K562 (cell line): ENCODE measurements around the gene TENM3. TPM values are rescaled to one million over a fixed set of nuclear protein-coding genes. Genes with fewer than 3 reads are reported as not detected.

ENCODE experiments used
- ATAC-seq: fragments of 200-7000 bp; cut with Tn5 transposase; 3 replicates; pipeline ENCODE4 v1.9.1; 2020; ENCODE audit warnings: moderate library complexity
- BruUV-seq: library from RNA; stranded (reverse); fragments of 400-500 nt; replicated peaks from 2 replicates; lab custom pipeline; 2021; lab: Mats Ljungman, UMichigan
- CTCF ChIA-PET: fragments of 300-600 bp; formaldehyde crosslinking; extraction: SDS; loops from one replicate; lab custom pipeline; 2021; ENCODE audit warnings: low intra/inter-chr PET ratio; lab: Yijun Ruan, JAX
- POLR2A ChIA-PET: fragments of 300-600, 350-650 bp; sonication (Branson Sonifier 250); formaldehyde crosslinking; extraction: SDS; loops from one replicate; lab custom pipeline; 2021; ENCODE audit warnings: antibody characterized with exemption, inconsistent platforms; lab: Yijun Ruan, JAX
- DNase-seq, 4 experiments: peaks; one replicate each; pipeline versions ENCODE4 v3.0.0 to v3.0.0-alpha.2; 2011 to 2018; ENCODE audit warnings: low spot score in 3 of 4, mixed read lengths in 3 of 4; ENCODE audit errors: extremely low read depth in 1 of 4
- FAIRE-seq: peaks from 2 replicates; lab custom pipeline; 2011; peaks lifted over from hg19 to GRCh38; lab: Jason Lieb, UNC
- H2AFZ ChIP-seq: 2 replicates; pipeline ENCODE4 v1.6.0; 2011; ENCODE audit warnings: low read depth, low read length, control low read depth, inconsistent platforms
- H3K27ac ChIP-seq: fragments of 200-600 bp; 3 replicates; pipeline ENCODE4 v1.8.0; 2011; ENCODE audit warnings: low read depth, mild to moderate bottlenecking, control low read depth, inconsistent platforms, low read length, moderate library complexity, mixed read lengths; ENCODE audit errors: extremely low read depth
- H3K27me3 ChIP-seq, 2 experiments: fragments of 300-600 bp in 1 of 2; 2 replicates in 1 of 2; 3 replicates in 1 of 2; pipeline versions ENCODE4 v1.6.0 to v1.8.0; 2011; ENCODE audit warnings: inconsistent platforms in 2 of 2, low read length in 2 of 2, mild to moderate bottlenecking in 1 of 2, mixed read lengths in 1 of 2, moderate library complexity in 1 of 2; ENCODE audit not compliant: control insufficient read depth in 2 of 2, insufficient read depth in 2 of 2
- H3K36me3 ChIP-seq: fragments of 300-600 bp; 3 replicates; pipeline ENCODE4 v1.8.0; 2011; ENCODE audit warnings: mild to moderate bottlenecking, low read length, inconsistent platforms; ENCODE audit not compliant: control insufficient read depth, insufficient read depth
- H3K4me1 ChIP-seq, 2 experiments: fragments of 200-600 bp in 1 of 2; replicated peaks in 1 of 2; 2 replicates in 1 of 2; 3 replicates in 1 of 2; pipeline versions ENCODE4 v1.5.1 to v1.8.0; 2011; ENCODE audit warnings: inconsistent platforms in 2 of 2, low read length in 2 of 2, mild to moderate bottlenecking in 1 of 2, mixed read lengths in 1 of 2, moderate library complexity in 1 of 2; ENCODE audit not compliant: control insufficient read depth in 2 of 2, insufficient read depth in 2 of 2
- H3K4me2 ChIP-seq: 2 replicates; pipeline ENCODE4 v1.6.1; 2011; ENCODE audit warnings: low read length, control low read depth, inconsistent platforms, mixed read lengths; ENCODE audit not compliant: insufficient read depth
- H3K4me3 ChIP-seq: fragments of 200-600 bp; sonication (generic), shearing (Covaris generic); 2 replicates; pipeline ENCODE4 v1.5.1; 2016; ENCODE audit warnings: control low read depth, inconsistent platforms
- H3K79me2 ChIP-seq: fragments of 200-600 bp; 3 replicates; pipeline ENCODE4 v1.8.0; 2011; ENCODE audit warnings: low read length, inconsistent platforms; ENCODE audit not compliant: control insufficient read depth, insufficient read depth
- H3K9ac ChIP-seq, 2 experiments: 2 replicates each; pipeline versions ENCODE4 v1.6.0 to v1.6.1; 2011; ENCODE audit warnings: low read depth in 2 of 2, low read length in 2 of 2, control low read depth in 1 of 2, inconsistent platforms in 1 of 2, mild to moderate bottlenecking in 1 of 2, mixed read lengths in 1 of 2; ENCODE audit not compliant: insufficient read depth in 1 of 2
- H3K9me1 ChIP-seq: one replicate; pipeline ENCODE4 v1.6.0; 2011; ENCODE audit warnings: inconsistent platforms, mild to moderate bottlenecking, low read length, moderate library complexity; ENCODE audit not compliant: control insufficient read depth, insufficient read depth
- H3K9me3 ChIP-seq: replicated peaks from 2 replicates; pipeline ENCODE4 v1.5.1; 2011; ENCODE audit warnings: low read depth, low read length, inconsistent platforms; ENCODE audit not compliant: control insufficient read depth, insufficient read depth
- H4K20me1 ChIP-seq: replicated peaks from 2 replicates; pipeline ENCODE4 v1.6.1; 2011; ENCODE audit warnings: low read length, inconsistent platforms, mixed read lengths; ENCODE audit not compliant: control insufficient read depth, insufficient read depth
- ARID3B ChIP-seq: fragments of 250-450 bp; sonication (Bioruptor Pico); IDR thresholded peaks from 2 replicates; pipeline ENCODE4 v1.4.0; 2020; ENCODE audit warnings: borderline replicate concordance
- GTF2E2 ChIP-seq: fragments of 200-800 bp; sonication (Bioruptor generic); IDR thresholded peaks from 2 replicates; pipeline ENCODE4 v1.6.1; 2016; ENCODE audit warnings: missing genetic modification characterization, missing compliant biosample characterization
- HMG20A ChIP-seq: fragments of 450-650 bp; formaldehyde crosslinking; conservative IDR thresholded peaks from 2 replicates; pipeline ENCODE4 v1.4.0; 2020; ENCODE audit warnings: mild to moderate bottlenecking, mixed read lengths
- KLF16 ChIP-seq: IDR thresholded peaks from 2 replicates; pipeline ENCODE4 v1.6.1; 2016; ENCODE audit warnings: antibody characterized with exemption
- NR0B1 ChIP-seq: fragments of 450-650 bp; IDR thresholded peaks from one replicate; pipeline ENCODE4 v1.6.1; 2018; ENCODE audit warnings: mild to moderate bottlenecking, moderate library complexity; ENCODE audit not compliant: partially characterized antibody
- ZBTB49 ChIP-seq: sonication (generic); formaldehyde crosslinking; IDR thresholded peaks from 2 replicates; pipeline ENCODE4 v1.8.0; 2022; ENCODE audit warnings: missing genetic modification reagents, mild to moderate bottlenecking, borderline replicate concordance
- ZC3H8 ChIP-seq: fragments of 450-650 bp; IDR thresholded peaks from 2 replicates; pipeline ENCODE4 v1.6.1; 2017
- ZNF217 ChIP-seq: sonication (generic); formaldehyde crosslinking; IDR thresholded peaks from 2 replicates; pipeline ENCODE4 v1.8.0; 2022; ENCODE audit warnings: mild to moderate bottlenecking, missing genetic modification reagents
- ZNF347 ChIP-seq: fragments of 450-650 bp; formaldehyde crosslinking; IDR thresholded peaks from 2 replicates; pipeline ENCODE4 v1.4.0; 2020; ENCODE audit warnings: low read depth, mild to moderate bottlenecking, moderate library complexity
- ZNF644 ChIP-seq: fragments of 200-800 bp; sonication (Bioruptor generic); IDR thresholded peaks from 2 replicates; pipeline ENCODE4 v1.6.1; 2016; ENCODE audit warnings: low read depth, missing genetic modification characterization, missing compliant biosample characterization
- WGBS: fragments of 100-300 bp; shearing (Covaris generic); methylation state at CpG from one replicate; pipeline ENCODE4 v1.1.6; 2016; ENCODE audit warnings: low coverage, mixed read lengths; ENCODE audit not compliant: insufficient coverage; ENCODE audit errors: missing lambda C conversion rate; 5-methylcytosine and 5-hydroxymethylcytosine counted together
- in situ Hi-C: fragments of 300-500 bp; cut with MboI; formaldehyde crosslinking; loops from 4 replicates; pipeline ENCODE4 v1.15.0; 2018; ENCODE audit warnings: inconsistent platforms, mixed read lengths
- intact Hi-C: fragments of 100-400 bp; cut with micrococcal nuclease; formaldehyde crosslinking; loops from 2 replicates; pipeline ENCODE4 v1.14.2; 2022
- polyA plus RNA-seq, 8 experiments: library from polyadenylated mRNA; depleted of rRNA in 4 of 8; stranded (reverse) in 5 of 8; unstranded in 3 of 8; fragments of >200 nt; fragmentation: Nextera tagmentation in 2 of 8; fragmentation: Illumina TruSeq in 1 of 8; extraction: Ambion mirVana in 2 of 8; extraction: Trizol in 1 of 8; gene quantifications; 2 replicates each; pipeline versions ENCODE4 v1.2.1 to v1.2.3, GENCODE V29; 2011 to 2014; ENCODE audit warnings: inconsistent platforms in 1 of 8, missing spikeins in 1 of 8
- total RNA-seq, 7 experiments: library from RNA; depleted of rRNA in 6 of 7; stranded (reverse); fragments of >200 nt in 6 of 7; fragmentation: Illumina TruSeq in 2 of 7; extraction: Trizol in 2 of 7; gene quantifications; 2 replicates each; pipeline versions ENCODE4 v1.2.1 to v1.2.3, GENCODE V29; 2011 to 2021; ENCODE audit warnings: low replicate concordance in 1 of 7

The TENM3 gene
- total and polyA plus RNA-seq, 9 of the 15 experiments (the other 6 are each of a cell fraction or from before 2014, with no cell fraction given) = 0.01 to 0.02 TPM; not detected in 7

- no peaks in the 10 kb centered on the region for H3K9me3 ChIP-seq
- intact Hi-C loops = no loop called here
- in situ Hi-C loops = no loop called here
- DNase-seq (no peak), ATAC-seq (no peak), FAIRE-seq (no peak)
- H3K27ac ChIP-seq = no peak overlapping the region
- no peaks in the 10 kb centered on the region for H3K4me1 ChIP-seq
- CTCF ChIA-PET = no interaction called here
- H3K4me2 ChIP-seq = no peak overlapping the region
- 0% methylated on average over 2 of the region's 2 CpGs for WGBS
- H2AFZ ChIP-seq = no peak overlapping the region
- H3K4me3 ChIP-seq = no peak overlapping the region
- H3K9ac ChIP-seq = no peak overlapping the region
- H3K27me3 ChIP-seq = no peaks in the 10 kb centered on the region
- no TSS peak for BruUV-seq
- no peaks in the 10 kb centered on the region for H3K36me3 ChIP-seq
- POLR2A ChIA-PET = no interaction called here
- H3K9me1 ChIP-seq = no peaks in the 10 kb centered on the region
- H4K20me1 ChIP-seq = no peaks in the 10 kb centered on the region
- H3K79me2 ChIP-seq = no peaks in the 10 kb centered on the region
- TF ChIP-seq KLF16 (no peak), ZC3H8 (no peak), ARID3B (CRISPR knock-in tag) (no peak), ZNF347 (CRISPR knock-in tag) (no peak), HMG20A (no peak), ZNF217 (CRISPR knock-in tag) (no peak), ZNF644 (no peak), NR0B1 (no peak), GTF2E2 (tag) (no peak), ZBTB49 (CRISPR knock-in tag) (no peak)
These were observed 345.9 kb downstream of the TENM3 start for GRCh38 chr4:182589100-182589499.
